Ammon's horn (tissue), 1 donor: Measurements from ENCODE around the gene FSTL1.

Experiments
- DNase-seq: peaks from one replicate; pipeline ENCODE4 v3.0.0-alpha.2; 2016; ENCODE audit warnings: low spot score

Gene FSTL1

DNA sequence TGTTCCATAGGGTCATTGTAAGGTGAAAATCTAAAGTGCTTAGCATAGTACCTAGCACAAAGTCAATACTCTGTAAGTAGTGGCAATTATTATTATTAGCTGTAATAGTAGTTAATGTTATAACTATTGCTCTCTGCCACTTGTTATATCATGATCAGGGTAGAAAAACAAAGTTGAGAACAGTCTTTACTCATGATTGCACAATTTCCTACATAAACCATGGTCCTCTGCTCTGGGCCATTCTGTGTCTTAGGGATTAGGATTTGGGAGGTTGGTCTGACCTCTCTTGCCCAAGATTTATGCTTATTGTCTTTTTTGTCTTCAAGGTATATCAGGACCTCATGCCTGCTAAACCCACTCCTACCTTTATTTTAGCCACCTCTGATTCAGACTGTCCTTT, 97.3 kb downstream of the FSTL1 start:
- DNase-seq: no peak

DNA sequence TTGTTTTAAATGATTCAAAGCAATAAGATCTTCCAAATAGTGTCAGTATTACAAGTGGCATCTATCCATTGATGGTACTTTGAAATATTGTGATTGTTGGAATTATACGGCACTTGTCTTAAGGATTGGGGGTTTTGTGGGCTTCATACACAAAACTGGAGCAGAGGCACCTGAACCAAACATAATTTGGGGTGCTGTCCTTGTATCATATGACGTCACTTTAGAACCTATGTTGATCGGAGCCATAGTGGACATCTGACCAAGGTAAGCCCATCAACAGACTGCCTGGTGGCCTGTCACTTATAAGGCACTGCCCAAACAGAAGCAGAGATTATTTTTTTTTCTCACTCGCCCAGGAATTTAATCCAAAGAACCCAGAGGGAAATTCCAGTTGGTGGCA, 98.8 kb downstream of the FSTL1 start:
- DNase-seq: no peak

DNA sequence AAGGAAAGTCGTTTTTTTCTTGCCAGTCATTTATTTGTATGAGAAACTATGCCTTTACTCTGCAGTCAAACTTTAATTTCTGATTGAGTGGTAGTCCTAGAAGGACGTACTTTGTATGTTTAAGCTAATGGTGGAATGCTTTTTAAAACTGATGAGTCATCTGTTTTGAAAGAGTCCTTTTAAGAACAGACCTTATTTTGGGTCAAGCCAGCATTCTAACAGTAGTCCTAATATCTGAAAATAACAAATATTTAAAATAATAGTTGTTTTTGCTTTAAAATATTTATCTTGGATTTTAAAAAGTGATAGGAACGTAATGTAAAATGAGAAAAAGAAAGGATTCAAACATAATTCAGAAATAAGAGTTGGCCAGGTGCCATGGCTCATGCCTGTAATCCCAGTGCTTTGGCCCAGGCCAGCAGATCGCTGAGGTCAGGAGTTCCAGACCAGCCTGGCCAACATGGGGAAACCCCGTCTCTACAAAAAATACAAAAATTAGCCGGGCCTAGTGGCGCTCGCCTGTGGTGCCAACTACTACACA, 100.3 kb downstream of the FSTL1 start:
- DNase-seq: peak; percentile 12

DNA sequence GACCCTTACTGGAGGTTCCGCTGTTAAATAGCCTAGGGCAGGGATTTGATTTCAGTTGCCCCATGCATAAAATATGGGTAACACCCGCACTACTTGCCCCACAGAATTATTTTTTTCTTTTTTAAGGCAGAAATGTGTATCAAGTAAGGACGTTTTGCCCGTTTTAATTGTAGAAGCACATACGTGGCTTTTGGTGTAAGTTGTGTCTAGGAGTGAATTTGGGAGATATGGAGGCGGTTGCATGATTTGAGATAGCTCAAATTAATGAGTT, 101.0 kb downstream of the FSTL1 start:
- DNase-seq: no peak

DNA sequence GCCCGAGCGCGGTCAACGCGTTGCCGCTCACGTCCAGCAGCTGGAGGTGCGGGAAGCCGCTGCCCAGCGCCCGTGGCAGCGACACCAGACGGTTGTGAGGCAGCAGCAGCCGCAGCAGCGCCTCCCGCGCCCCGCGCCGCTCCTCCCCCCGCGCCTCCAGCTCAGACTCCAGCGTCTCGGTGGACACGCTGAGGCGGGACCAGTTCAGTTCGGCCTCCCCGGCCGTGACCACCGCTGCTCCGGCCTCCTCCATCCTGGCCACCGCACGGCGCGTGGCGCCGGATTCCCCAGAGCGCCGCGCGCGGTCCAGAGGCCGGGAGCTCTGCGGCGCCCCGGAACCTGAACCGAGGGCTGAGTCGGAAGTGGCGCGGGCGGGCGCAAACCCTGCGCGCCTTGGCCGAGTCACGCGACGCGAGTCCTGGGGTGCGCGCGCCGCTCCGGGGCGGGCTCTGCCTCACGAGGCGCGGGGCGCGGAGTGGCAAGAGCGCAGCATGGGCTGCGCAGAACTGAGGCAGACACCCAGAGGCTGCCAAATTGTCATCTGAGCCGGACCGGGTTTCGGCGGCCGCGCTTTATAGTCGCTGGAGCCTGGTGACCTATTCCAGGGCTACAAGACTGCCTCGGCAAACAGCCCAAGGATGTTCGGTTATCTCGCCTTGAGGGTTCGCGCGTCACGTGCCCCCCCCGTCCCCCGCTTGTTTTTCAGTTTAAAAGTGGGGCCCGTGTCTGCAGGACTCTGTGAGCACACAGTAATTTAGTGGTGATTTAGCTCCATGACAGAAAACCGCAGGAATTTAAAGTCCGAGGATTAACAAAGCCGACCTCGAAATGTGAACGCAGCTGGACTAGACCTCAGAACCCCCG, 101.6 kb downstream of the FSTL1 start, which contains the start of gene LRRC58:
Gene LRRC58 (minus strand): TSS at position 364 of the 864 bp plus-strand sequence. CDS start 111 bp downstream, at position 253.
- DNase-seq: peak; percentile 91

DNA sequence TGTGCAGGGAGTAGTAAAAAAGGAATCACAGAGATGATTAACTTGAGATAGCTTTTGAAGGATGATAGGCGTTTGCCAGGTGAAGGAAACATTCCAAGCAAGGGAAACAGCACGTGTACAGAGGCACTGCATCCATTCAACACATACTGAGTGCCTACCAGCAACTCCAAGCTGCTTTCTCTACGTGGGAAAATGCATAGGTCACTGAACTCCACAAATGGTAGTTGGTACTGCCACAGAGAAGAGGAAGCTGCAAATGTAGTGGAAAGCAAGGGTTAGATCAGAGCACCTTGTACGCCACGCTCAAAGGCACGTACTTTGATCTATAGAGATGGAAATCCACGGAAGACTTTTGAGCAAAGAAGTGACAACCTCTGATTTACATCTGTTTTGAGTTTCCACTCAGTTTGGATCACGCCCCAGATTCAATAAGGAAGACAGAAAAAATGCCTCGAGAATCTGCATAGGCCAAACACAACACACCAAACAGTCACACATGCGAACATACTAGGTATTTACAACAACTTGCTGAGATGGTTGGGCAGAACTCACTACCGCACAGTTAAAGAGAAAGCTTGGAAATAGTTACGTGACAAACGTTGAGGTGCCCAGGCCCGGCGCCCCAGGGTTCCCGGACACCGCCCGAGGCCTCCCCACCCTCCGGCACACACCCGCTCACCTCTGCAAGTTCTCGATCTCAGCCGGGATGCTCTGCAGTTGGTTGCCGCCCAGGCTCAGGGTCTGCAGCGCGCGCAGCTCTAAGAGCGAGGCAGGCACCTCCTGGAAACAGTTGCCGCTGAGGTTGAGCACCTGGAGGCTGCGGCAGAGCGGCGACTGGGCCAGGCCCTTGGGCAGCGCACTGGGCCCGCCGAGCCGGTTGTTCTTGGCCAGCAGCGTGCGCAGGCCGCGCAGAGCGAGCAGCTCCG, 102.5 kb downstream of the FSTL1 start:
- peak; percentile 7 for DNase-seq

DNA sequence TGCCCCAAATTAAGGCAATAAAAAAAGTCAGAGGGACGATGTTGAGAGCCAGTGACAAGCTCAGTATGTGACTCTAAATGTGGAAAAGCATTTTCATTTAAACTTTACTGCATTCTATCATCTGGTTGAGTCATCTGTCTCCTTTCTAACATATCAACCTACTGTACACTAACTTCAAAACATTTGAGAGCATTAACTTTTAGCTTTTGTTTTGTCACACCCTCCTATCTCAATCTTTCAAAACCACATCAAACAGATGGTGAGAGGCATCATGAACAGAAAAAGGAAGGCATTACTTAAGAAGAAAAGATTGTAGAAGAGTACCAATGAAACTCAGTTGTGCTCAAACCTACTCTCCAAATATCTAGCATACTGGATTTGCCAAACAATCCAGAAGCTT, 106.4 kb downstream of the FSTL1 start:
- DNase-seq: no peak
